ENCODE results near the gene POU5F2.

POU5F2 gene, protein sequence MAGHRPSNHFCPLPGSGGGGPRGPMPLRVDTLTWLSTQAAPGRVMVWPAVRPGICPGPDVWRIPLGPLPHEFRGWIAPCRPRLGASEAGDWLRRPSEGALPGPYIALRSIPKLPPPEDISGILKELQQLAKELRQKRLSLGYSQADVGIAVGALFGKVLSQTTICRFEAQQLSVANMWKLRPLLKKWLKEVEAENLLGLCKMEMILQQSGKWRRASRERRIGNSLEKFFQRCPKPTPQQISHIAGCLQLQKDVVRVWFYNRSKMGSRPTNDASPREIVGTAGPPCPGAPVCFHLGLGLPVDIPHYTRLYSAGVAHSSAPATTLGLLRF

GRCh38 chr5:93741136-93741811 is at the start of gene POU5F2:
TSS of gene POU5F2 (minus strand) at chr5:93741600. CDS start at chr5:93741563, 37 bp downstream.
- DNase-seq, result no peak

- DNase-seq, result no peak
Observed at GRCh38 chr5:93790401-93790800, 49.0 kb upstream of the POU5F2 start.

DNA sequence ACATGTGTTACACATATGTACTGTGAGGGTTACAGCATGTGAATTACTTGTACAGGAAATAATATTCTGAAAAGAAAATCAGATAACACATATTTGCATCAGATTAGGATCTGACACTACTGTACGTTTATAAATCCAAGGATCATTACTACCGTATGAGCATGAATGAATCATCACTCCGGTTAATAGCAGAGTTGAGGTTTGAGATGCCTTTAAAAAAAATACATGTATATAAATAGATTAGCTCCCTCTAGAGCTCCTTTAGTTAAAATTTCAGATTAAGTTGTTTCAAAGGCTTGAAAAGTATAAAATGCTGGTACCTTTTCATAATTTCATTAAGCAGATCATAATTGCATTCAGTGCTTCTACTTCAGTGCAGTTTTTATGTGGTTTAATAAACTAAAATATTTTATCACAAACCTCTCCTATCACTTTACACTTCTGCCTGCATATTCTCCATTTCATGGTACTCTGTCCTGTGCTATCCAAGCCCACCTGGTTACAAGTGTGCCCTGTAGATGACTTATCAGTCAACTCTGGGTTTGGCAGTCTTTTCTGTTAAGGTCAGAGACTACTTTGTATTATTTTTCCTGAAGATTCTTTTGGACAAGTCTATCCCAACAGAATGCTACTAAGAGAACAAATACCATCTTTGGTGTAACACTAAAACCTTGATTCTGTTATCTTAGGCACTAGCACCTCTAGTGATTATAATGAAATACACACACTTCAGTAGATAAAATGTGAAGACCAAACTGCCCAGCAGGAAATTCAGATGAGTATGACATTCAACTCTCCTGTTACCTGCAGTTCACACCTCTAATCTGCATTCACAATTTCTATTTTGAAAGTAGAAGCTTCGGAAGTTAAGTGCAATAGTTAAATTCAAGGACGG is 48.0 kb upstream of the POU5F2 start:
- DNase-seq, result no peak

GRCh38 chr5:93787598-93787997 is 46.2 kb upstream of the POU5F2 start:
- no peak for DNase-seq

DNA sequence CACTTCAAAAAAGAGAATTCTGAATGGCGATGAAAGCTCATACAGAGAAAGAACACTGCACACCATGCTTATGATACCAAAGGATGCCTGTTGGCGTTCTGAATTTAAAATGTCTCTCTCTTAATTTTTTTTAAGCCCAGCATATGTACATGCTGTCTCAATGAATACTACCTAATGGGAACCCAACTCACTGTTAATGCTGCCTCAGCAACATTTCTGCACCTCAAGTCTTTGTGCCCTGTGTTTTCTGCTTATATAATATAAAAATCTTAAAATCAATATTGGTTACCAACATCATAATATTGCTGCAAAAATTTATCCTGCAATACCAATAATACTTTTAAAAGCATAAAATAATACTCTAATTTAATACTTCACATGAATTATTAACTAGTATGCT is 44.1 kb upstream of the POU5F2 start:
- no peak for DNase-seq

GRCh38 chr5:93782978-93783377 is 41.6 kb upstream of the POU5F2 start:
- DNase-seq, result no peak

GRCh38 chr5:93777620-93778019 is 36.2 kb upstream of the POU5F2 start:
- DNase-seq, result no peak

GRCh38 chr5:93756372-93756771 is 15.0 kb upstream of the POU5F2 start:
- no peak for DNase-seq

DNA sequence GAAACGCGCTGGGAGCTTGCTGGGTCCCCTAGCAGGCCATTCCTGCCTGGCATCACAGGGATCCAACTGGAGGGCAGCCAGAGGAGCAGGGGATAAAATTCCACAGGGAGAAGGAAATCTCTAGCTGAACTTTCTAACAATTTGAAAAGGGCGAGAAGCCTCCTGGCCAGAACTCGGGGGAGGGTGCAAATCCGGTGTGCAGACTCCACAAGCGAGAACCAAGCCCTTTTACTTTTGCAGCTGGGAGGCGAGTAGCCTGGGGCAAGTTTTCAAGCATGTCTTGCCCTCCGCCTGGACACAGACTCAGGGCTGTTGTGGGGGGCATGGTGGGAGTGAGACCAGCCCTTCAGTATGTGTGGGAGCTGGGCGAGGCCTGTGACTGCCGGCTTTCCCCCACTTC is 14.3 kb upstream of the POU5F2 start:
- DNase-seq, result no peak

DNA sequence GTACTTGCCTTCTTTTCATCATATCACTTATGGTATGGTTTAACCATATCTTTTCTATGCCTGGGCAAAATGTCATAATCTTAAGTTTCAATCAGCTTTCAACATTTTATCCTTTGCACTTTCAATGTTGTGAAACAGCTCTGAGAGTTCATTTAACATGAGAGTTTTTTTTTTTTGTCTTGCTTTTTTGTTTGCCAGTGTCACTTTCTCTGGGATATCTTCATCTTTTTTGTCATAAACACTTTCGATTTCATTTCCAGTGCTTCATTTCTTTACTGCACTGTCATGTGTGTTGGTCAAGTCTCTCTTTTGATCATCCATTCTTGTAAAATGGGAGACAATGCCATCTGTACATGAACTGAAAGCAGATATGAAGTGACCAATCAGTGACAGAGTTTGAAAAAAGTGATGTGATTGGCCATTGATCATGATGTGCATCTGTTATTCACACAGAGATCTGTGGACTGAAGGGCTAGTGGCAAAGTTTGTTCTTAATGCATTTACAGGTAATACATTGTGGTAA is 7.5 kb upstream of the POU5F2 start:
- no peak for DNase-seq

GRCh38 chr5:93746406-93747056 is 5.1 kb upstream of the POU5F2 start:
- DNase-seq, result no peak

GRCh38 chr5:93736284-93736683 is 5.1 kb downstream of the POU5F2 start:
- no peak for DNase-seq

GRCh38 chr5:93735378-93735777 is 6.0 kb downstream of the POU5F2 start:
- no peak for DNase-seq

DNA sequence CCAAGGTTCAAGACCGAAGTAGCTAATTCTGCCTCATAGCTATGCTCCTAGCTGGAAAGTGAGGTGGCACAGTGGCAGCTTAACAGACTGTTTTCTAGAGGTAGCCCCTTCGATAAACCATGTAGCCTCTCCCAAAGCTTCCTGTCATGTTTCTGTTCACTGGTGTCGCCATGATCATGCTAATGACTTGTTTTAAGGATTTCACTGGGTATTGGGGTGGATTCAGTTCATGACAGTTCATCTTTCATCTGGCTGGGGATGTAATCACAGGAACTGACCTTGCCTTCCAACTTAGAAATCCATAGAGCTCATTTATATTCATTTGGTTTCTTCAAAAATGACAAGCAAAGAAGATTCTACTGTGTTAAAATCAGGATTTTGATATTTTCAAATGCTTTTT is 9.4 kb downstream of the POU5F2 start:
- no peak for DNase-seq

GRCh38 chr5:93726595-93726994 is 14.8 kb downstream of the POU5F2 start:
- DNase-seq, result no peak

- DNase-seq, result no peak
Observed at GRCh38 chr5:93724791-93725190, 16.6 kb downstream of the POU5F2 start.

DNA sequence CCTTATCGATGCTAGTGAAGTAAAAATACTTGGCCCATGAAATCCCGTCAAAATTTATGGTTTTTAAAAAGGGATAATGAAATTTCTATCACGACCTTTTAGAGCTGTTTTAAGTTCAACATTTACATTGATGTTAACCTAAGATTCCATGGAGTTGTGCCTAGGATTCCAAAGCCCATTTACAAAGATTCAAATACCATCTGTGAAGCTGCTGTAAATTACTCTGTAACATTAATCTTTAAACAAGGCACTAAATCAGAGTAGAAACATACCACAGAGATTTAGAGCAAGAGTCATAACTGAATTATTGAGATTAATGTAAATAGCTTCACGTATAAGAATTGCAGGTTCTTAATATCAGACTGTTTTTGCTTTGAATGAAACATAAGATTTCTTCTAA is 17.7 kb downstream of the POU5F2 start:
- DNase-seq, result no peak

DNA sequence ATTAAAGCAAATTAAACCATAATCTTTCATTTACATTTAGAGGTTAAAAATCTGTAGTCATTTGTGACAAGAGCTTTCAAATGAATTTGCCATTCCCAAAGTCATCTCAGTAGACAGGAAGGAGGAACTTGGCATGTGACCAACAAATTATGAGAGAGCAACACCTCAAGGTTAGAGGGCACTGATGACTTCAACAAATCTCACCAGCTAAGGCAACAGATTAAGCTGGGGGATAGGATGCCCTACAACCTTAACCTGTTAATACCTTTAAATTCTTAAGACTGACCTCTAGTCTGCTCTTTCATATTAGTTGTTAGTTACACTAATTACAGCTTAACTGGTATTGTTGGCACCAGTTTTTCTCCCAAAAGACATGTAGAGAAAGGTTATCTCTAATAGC is 18.4 kb downstream of the POU5F2 start:
- no peak for DNase-seq

- no peak for DNase-seq
Observed at GRCh38 chr5:93722588-93722987, 18.8 kb downstream of the POU5F2 start.

- DNase-seq, result no peak
Observed at GRCh38 chr5:93721511-93721910, 19.9 kb downstream of the POU5F2 start.

GRCh38 chr5:93721071-93721470 is 20.3 kb downstream of the POU5F2 start:
- no peak for DNase-seq

- no peak for DNase-seq
Observed at GRCh38 chr5:93717162-93717561, 24.2 kb downstream of the POU5F2 start.

- DNase-seq, result no peak
Observed at GRCh38 chr5:93716453-93716852, 24.9 kb downstream of the POU5F2 start.

Data from CD4-positive, alpha-beta T cell treated with Interleukin-12 subunit alpha and Interleukin-12 subunit beta, for 1 hour (primary cell).